ENCODE results near the gene ACAP3.

DNA sequence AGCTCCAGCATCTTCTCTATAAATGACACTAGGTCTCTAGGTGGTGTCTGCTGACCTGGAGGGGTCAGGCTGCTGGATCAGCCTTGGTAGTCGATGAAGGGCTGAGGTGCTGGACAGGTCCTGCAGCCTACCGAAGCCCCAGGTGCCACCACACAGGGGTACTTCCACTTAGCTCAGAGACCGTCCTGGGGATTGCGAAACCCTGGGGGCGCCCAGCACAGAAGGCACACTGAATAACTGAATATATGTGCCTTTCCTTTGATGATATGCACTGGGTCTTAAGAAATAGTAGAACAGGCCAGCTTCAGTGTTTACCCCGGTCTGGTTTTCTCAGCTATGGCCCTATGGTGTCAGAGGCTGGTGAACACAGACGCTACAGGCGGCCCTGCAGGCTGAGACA lies 45.0 kb downstream of the ACAP3 start:
- TF ChIP-seq, protein P1, sequence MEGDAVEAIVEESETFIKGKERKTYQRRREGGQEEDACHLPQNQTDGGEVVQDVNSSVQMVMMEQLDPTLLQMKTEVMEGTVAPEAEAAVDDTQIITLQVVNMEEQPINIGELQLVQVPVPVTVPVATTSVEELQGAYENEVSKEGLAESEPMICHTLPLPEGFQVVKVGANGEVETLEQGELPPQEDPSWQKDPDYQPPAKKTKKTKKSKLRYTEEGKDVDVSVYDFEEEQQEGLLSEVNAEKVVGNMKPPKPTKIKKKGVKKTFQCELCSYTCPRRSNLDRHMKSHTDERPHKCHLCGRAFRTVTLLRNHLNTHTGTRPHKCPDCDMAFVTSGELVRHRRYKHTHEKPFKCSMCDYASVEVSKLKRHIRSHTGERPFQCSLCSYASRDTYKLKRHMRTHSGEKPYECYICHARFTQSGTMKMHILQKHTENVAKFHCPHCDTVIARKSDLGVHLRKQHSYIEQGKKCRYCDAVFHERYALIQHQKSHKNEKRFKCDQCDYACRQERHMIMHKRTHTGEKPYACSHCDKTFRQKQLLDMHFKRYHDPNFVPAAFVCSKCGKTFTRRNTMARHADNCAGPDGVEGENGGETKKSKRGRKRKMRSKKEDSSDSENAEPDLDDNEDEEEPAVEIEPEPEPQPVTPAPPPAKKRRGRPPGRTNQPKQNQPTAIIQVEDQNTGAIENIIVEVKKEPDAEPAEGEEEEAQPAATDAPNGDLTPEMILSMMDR (IDR thresholded peaks at IDR 0.05; ENCODE audit: low read length), result no peak
- no peak for TF ChIP-seq EZH2 (optimal IDR thresholded peaks at IDR 0.05; ENCODE audit: low read depth, low read length)

Data from MM.1S (cell line).